NCI-H2196 treated with DMSO at 0.1 percent for 48 hours (cell line): ENCODE results near the gene RABL6.
A peak's percentile ranks its signal among the peaks of the same experiment; 100 is the strongest.
"Not testable (repeated sequence)": the region's sequence is repeated elsewhere in the genome, so short reads cannot be mapped to it uniquely, and the experiment has no call there.

Source experiments
- DNase-seq: peaks from one replicate; lab custom pipeline; 2025; ENCODE audit not compliant: unreplicated experiment; lab: John Stamatoyannopoulos, UW

RABL6 gene

GRCh38 chr9:136774416-136775045 lies 33.2 kb upstream of the RABL6 start:
- DNase-seq, result no peak

DNA sequence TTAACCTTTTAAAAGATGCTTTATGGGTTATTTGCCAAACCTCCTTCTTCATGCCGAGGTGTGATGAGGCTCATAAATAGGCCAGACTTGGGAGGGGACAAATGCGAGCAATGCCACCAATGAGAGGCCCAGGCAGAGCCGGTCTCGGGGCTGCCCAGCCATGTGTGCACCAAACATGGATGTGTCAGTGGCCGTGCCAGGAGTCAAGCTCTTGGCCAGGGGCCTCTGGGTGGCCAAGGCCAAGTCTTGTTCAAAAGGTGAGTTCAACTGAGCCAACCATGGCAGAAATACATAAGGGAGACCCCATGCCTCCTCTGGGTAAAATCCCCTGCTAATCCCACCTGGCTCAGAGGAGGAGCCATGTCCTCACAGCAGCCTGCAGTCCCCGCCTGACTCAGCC lies 32.6 kb upstream of the RABL6 start:
- no peak for DNase-seq

- no peak for DNase-seq
Observed at GRCh38 chr9:136776947-136777346, 30.8 kb upstream of the RABL6 start.

GRCh38 chr9:136777359-136777758 lies 30.4 kb upstream of the RABL6 start:
- DNase-seq, result no peak

GRCh38 chr9:136779808-136780207 lies 27.9 kb upstream of the RABL6 start:
- DNase-seq, result no peak

GRCh38 chr9:136782452-136782851 lies 25.3 kb upstream of the RABL6 start:
- DNase-seq, result no peak

- DNase-seq, result no peak
Observed at GRCh38 chr9:136784249-136784996, 23.3 kb upstream of the RABL6 start.

- no peak for DNase-seq
Observed at GRCh38 chr9:136784997-136785361, 22.8 kb upstream of the RABL6 start.

- not testable (repeated sequence) for DNase-seq
Observed at GRCh38 chr9:136785565-136786355, 22.0 kb upstream of the RABL6 start.

DNA sequence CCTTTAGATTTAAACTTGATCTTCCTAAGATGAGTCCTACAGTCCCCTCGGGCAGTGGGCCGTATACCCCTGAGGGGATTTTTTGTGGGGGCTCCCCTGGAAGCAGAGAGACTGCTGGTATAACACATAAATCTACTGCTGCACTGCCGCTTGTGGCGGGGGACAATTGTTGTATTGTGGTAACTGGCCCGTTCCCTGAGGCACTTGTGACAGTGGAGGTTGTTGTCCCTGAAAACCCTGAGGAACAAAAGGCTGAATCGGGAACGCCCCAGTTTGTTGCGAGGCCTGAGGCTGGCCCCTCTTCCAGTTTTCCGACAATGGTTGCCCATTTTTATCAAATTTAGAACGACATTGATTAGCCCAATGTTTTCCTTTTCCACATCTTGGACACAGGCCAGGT lies 21.3 kb upstream of the RABL6 start:
- no peak for DNase-seq

DNA sequence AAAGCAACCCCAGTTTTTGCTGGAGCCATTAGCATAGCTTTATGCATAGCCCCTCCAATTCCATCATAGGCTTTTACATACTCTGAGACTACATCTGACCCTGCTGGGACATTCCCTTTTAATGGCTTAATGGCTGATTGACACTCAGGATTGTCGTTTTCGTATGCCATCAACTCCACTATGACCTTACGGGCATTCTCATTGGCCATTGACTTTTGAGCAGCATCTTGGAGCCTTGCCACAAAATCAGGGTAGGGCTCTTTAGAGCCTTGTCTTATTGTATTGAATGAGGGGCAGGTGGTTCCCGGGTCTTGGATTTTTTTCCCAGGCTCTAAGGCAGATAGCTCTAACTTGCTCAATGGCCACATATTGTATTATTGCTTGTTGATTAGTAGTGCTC lies 20.8 kb upstream of the RABL6 start:
- DNase-seq, result not testable (repeated sequence)

- peak; percentile 58 for DNase-seq
Observed at GRCh38 chr9:136787690-136788400, 19.9 kb upstream of the RABL6 start.

- not testable (repeated sequence) for DNase-seq
Observed at GRCh38 chr9:136788644-136789522, 18.9 kb upstream of the RABL6 start.

DNA sequence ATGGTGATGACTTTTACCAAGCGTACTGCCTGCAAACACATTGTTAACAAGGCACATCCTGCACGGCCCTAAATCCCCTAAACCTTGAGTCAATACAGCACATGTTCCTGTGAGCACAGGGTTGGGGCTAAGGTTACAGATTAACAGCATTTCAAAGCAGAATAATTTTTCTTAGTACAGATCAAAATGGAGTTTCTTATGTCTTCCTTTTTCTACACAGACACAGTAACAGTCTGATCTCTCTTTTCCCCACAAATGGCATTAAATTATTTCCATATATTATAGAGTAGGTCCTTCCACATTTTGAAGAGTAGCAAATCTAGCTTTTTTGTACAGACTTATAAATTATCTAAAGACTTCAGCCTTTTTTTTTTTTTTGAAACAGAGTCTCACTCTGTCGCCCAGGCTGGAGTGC lies 18.2 kb upstream of the RABL6 start:
- DNase-seq, result no peak

DNA sequence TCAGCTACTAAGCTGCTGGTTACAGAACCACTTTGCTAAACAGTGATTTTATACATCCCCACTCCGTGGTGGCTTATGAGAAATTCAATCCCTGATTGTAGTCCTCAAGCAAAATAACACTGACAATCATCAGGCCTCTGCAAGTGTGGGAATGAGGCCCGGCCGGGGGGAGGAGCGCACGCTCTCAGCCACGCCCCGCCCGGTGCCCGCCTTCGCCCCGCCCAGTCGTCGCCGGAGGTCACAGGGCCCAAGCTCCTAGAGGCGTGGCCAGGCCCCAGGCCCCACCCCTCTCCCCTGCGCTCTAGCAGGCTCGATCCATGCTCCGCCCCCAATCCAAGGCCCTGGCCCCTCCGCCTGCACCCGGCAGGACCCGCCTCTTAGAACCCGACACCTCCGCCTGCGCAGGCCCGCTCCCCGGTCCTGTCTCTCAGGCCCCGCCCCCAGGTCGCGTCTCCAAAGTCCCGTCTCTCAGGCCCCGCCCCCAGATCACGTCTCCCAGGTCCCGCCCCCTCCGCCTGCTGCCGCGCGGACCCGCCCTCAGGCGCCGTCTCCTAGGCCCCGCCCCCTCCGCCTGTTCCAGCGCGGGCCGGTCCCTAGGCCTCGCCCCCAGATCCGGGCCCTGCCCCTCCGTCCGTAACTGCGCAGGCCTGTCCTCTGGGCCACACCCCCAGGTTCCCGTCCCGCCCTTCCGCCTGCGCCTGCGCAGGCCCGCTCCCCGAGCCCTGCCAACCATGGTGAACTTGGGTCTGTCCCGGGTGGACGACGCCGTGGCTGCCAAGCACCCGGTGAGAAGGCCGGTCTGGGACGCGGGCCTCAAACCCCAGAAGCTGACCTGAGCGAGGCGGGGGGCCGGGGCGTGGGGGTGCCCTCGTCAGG lies 16.9 kb upstream of the RABL6 start, which contains the start of gene TMEM141:
Gene TMEM141, plus strand, starts transcription at position 705 of the 876 bp plus-strand sequence. Its CDS starts 27 bp downstream, at position 732.
- DNase-seq, result peak; percentile 99

- DNase-seq, result peak; percentile 61
Observed at GRCh38 chr9:136791516-136792276, 16.1 kb upstream of the RABL6 start.

- no peak for DNase-seq
Observed at GRCh38 chr9:136792321-136793085, 15.2 kb upstream of the RABL6 start.
